SU-DHL-6 (cell line): ENCODE measurements around the gene ZNF175.

ENCODE experiments used
- H2AFZ ChIP-seq: fragments of 200-600 bp; sonication (generic); 2 replicates; pipeline ENCODE4 v1.6.1; 2014; ENCODE audit warnings: low read depth, mild to moderate bottlenecking, moderate library complexity, mixed read lengths, antibody characterized with exemption, low read length; ENCODE audit not compliant: severe bottlenecking
- H3F3A ChIP-seq: fragments of 200-600 bp; shearing (Covaris generic); 2 replicates; pipeline ENCODE4 v1.6.0; 2016; ENCODE audit warnings: antibody characterized with exemption, mild to moderate bottlenecking; ENCODE audit not compliant: insufficient read depth
- H3K27ac ChIP-seq: fragments of 200-600 bp; sonication (generic); 2 replicates; pipeline ENCODE4 v1.5.1; 2016; ENCODE audit warnings: low read depth, mild to moderate bottlenecking, low read length, moderate library complexity, mixed read lengths
- H3K27me3 ChIP-seq: fragments of 200-600 bp; sonication (generic), shearing (Covaris generic); 2 replicates; pipeline ENCODE4 v1.6.0; 2014; ENCODE audit warnings: mild to moderate bottlenecking, low read length
- H3K36me3 ChIP-seq: fragments of 200-600 bp; sonication (generic); 2 replicates; pipeline ENCODE4 v1.6.1; 2014; ENCODE audit warnings: mild to moderate bottlenecking, low read length, mixed read lengths
- H3K4me2 ChIP-seq: fragments of 300-600, 200-600 bp; shearing (Covaris generic), sonication (generic); 2 replicates; pipeline ENCODE4 v1.6.0; 2014; ENCODE audit warnings: low read length, low read depth, mild to moderate bottlenecking; ENCODE audit not compliant: poor library complexity, severe bottlenecking
- H3K4me3 ChIP-seq: fragments of 200-600 bp; sonication (generic); 2 replicates; pipeline ENCODE4 v1.5.1; 2014; ENCODE audit warnings: antibody characterized with exemption, low read length, mild to moderate bottlenecking, mixed read lengths; ENCODE audit not compliant: insufficient read depth, poor library complexity, severe bottlenecking
- H3K79me2 ChIP-seq: fragments of 200-600 bp; sonication (generic); 2 replicates; pipeline ENCODE4 v1.6.1; 2014; ENCODE audit warnings: mild to moderate bottlenecking, low read length, moderate library complexity; ENCODE audit not compliant: insufficient read depth
- H3K9ac ChIP-seq: fragments of 200-600 bp; sonication (generic); 2 replicates; pipeline ENCODE4 v1.7.0; 2014; ENCODE audit warnings: mild to moderate bottlenecking, low read length
- H3K9me2 ChIP-seq: fragments of 200-600 bp; sonication (generic); replicated peaks from 2 replicates; pipeline ENCODE4 v1.6.1; 2014; ENCODE audit warnings: low read length; ENCODE audit not compliant: insufficient read depth
- H3K9me3 ChIP-seq: fragments of 200-600 bp; sonication (generic); 2 replicates; pipeline ENCODE4 v1.6.1; 2014; ENCODE audit warnings: low read length, mixed read lengths; ENCODE audit not compliant: insufficient read depth
- H4K20me1 ChIP-seq: fragments of 200-600 bp; sonication (generic); 2 replicates; pipeline ENCODE4 v1.6.1; 2014; ENCODE audit warnings: low read depth, mild to moderate bottlenecking, antibody characterized with exemption, low read length, moderate library complexity, mixed read lengths
- EZH2phosphoT487 ChIP-seq: fragments of 200-600 bp; sonication (generic), shearing (Covaris generic); conservative IDR thresholded peaks from 2 replicates; pipeline ENCODE4 v1.6.1; 2018; ENCODE audit warnings: mild to moderate bottlenecking, antibody characterized with exemption, low read length, moderate library complexity, mixed read lengths
- TF ChIP-seq, protein P1 (sequence below): fragments of 200-600 bp; sonication (generic); IDR thresholded peaks from one replicate; pipeline ENCODE4 v1.5.1; 2017; ENCODE audit warnings: antibody characterized with exemption, mild to moderate bottlenecking, low read length, moderate library complexity; ENCODE audit not compliant: insufficient read depth, poor library complexity, severe bottlenecking

The ZNF175 gene

DNA sequence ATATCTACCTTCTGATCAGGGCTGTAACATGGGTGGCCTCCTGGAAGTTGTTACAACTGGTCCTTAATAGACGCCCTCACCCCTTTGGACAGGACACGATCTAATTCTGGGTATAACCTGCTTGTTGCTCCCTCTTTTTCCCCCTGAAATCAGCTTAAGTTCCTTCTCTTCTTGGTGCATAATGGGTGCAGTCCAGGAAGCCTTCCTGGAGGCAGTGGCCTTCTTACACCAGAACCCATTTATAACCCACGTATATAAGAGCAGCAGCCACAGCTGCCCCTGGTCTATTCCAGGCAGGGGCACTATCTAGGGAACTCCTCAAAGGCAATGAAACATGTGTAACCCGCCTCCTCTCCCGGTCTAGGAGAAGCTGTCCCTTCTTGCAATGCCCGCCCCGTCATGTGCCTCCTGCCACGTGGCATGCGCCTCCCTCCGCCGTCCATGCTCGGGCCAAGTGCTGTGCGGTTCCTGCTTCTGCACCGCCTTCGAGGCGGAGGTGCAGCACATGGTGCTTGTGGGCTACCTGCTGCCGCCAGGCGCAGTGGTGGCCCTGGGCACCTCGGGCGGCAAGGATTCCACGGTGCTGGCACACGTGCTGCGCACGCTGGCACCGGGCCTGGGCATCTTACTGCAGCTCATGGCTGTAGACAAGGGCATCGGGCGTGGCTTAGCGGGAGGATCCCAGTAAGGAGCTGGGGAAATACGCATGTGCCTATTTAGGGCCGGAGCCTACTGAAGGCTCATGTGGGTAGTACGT, 27.3 kb downstream of the ZNF175 start:
- H4K20me1 ChIP-seq = no peaks in the 10 kb centered on the region
- H3K27ac ChIP-seq = no peak overlapping the region

DNA sequence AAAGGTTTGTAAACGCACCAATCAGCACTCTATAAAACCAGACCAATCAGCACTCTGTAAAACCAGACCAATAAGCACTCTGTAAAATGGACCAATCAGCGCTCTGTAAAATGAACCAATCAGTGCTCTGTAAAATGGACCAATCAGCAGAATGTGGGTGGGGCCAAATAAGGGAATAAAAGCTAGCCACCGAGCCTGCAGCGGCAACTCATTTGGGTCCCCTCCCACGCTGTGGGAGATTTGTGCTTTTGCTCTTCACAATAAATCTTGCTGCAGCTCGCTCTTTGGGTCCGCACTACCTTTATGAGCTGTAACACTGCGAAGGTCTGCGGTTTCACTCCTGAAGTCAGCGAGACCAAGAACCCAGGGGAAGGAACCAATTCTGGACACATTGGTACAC, 28.0 kb downstream of the ZNF175 start:
- no peak overlapping the region for H3K27ac ChIP-seq
- no peaks in the 10 kb centered on the region for H4K20me1 ChIP-seq
- H3K9ac ChIP-seq = no peak overlapping the region
- H3F3A ChIP-seq = no peaks in the 10 kb centered on the region
- no peaks in the 10 kb centered on the region for H3K27me3 ChIP-seq
- H3K9me2 ChIP-seq = no peaks in the 10 kb centered on the region
- H3K9me3 ChIP-seq = no peaks in the 10 kb centered on the region
- H3K36me3 ChIP-seq = no peaks in the 10 kb centered on the region
- H3K4me3 ChIP-seq = no peak overlapping the region
- TF ChIP-seq EZH2phosphoT487 = no peak
- TF ChIP-seq, protein P1, sequence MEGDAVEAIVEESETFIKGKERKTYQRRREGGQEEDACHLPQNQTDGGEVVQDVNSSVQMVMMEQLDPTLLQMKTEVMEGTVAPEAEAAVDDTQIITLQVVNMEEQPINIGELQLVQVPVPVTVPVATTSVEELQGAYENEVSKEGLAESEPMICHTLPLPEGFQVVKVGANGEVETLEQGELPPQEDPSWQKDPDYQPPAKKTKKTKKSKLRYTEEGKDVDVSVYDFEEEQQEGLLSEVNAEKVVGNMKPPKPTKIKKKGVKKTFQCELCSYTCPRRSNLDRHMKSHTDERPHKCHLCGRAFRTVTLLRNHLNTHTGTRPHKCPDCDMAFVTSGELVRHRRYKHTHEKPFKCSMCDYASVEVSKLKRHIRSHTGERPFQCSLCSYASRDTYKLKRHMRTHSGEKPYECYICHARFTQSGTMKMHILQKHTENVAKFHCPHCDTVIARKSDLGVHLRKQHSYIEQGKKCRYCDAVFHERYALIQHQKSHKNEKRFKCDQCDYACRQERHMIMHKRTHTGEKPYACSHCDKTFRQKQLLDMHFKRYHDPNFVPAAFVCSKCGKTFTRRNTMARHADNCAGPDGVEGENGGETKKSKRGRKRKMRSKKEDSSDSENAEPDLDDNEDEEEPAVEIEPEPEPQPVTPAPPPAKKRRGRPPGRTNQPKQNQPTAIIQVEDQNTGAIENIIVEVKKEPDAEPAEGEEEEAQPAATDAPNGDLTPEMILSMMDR = no peak
- no peak overlapping the region for H2AFZ ChIP-seq
- H3K79me2 ChIP-seq = no peaks in the 10 kb centered on the region
- no peak overlapping the region for H3K4me2 ChIP-seq

More for the DNA sequence above, 27.3 kb downstream of the ZNF175 start:
- no peak overlapping the region for H3K9ac ChIP-seq
- no peaks in the 10 kb centered on the region for H3F3A ChIP-seq
- H2AFZ ChIP-seq = no peak overlapping the region
- H3K9me2 ChIP-seq = no peaks in the 10 kb centered on the region
- H3K27me3 ChIP-seq = no peaks in the 10 kb centered on the region
- H3K9me3 ChIP-seq = no peaks in the 10 kb centered on the region
- TF ChIP-seq EZH2phosphoT487 = no peak
- TF ChIP-seq, protein P1 = no peak
- no peak overlapping the region for H3K4me2 ChIP-seq
- H3K36me3 ChIP-seq = no peaks in the 10 kb centered on the region
- H3K79me2 ChIP-seq = no peaks in the 10 kb centered on the region
- no peak overlapping the region for H3K4me3 ChIP-seq

DNA sequence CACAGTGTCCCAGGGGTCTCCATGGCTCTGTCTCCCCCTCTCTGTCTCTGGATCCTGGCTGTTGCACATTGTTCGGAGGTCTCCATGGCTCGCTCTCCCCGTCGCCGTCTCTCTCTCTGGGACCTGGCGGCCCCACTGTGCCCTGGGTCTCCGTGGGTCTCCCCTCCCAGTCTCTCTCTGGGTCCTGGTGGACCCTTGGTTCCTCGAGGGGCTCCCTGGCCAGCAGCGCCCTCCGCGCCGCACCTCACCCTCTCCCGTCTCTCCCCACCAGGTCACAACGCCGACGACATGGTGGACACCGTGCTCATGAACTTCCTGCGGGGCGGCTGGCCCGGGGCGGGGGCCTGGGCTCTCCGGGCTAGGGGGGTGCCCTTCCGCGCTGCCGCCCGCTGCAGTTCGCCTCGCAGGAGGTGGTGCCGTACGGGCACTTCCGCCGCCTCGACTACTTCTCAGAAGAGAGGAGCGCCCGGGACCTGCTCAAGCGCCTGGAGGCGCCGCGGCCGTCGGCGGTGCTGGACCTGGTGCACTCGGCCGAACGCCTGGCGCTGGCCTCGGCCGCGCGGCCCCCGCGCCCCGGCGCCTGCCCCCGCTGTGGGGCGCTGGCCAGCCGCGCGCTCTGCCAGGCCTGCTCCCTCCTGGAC, 30.0 kb downstream of the ZNF175 start:
- Histone ChIP-seq H3K4me3 (no peak overlapping the region), H3K9me2 (no peaks in the 10 kb centered on the region), H3K36me3 (no peaks in the 10 kb centered on the region), H3K79me2 (no peaks in the 10 kb centered on the region), H4K20me1 (no peaks in the 10 kb centered on the region), H3K4me2 (no peak overlapping the region), H3K9me3 (no peaks in the 10 kb centered on the region), H3K27me3 (no peaks in the 10 kb centered on the region), H3K27ac (no peak overlapping the region), H3K9ac (no peak overlapping the region), H3F3A (no peaks in the 10 kb centered on the region), H2AFZ (no peak overlapping the region)
- no peak for TF ChIP-seq EZH2phosphoT487
- TF ChIP-seq, protein P1 = no peak
